HG02763 (cell line): ENCODE measurements around the gene KHK.
"Not testable (repeated sequence)": the region's sequence is repeated elsewhere in the genome, so short reads cannot be mapped to it uniquely, and the experiment has no call there.

Experiments
- ATAC-seq: cut with Tn5 transposase; IDR thresholded peaks from one replicate; pipeline ENCODE4 v1.9.1; 2021; ENCODE audit warnings: mild to moderate bottlenecking, moderate library complexity; ENCODE audit not compliant: unreplicated experiment

Gene KHK

GRCh38 chr2:27095745-27096651, 9.4 kb downstream of the KHK start:
- ATAC-seq = no peak

GRCh38 chr2:27096748-27097297, 10.3 kb downstream of the KHK start:
- ATAC-seq = no peak

- no peak for ATAC-seq
These were observed 10.8 kb downstream of the KHK start for GRCh38 chr2:27097341-27097740.

- no peak for ATAC-seq
These were observed 12.9 kb downstream of the KHK start for GRCh38 chr2:27099334-27099955.

GRCh38 chr2:27100036-27100435, 13.5 kb downstream of the KHK start:
- ATAC-seq = no peak

- ATAC-seq = no peak
These were observed 15.8 kb downstream of the KHK start for GRCh38 chr2:27102329-27102728.

- ATAC-seq = no peak
These were observed 19.4 kb downstream of the KHK start for GRCh38 chr2:27105981-27106380.

- no peak for ATAC-seq
These were observed 21.6 kb downstream of the KHK start for GRCh38 chr2:27108221-27108620.

GRCh38 chr2:27109083-27109482, 22.5 kb downstream of the KHK start:
- ATAC-seq = no peak

- ATAC-seq = not testable (repeated sequence)
These were observed 24.2 kb downstream of the KHK start for GRCh38 chr2:27110603-27111352.

GRCh38 chr2:27111392-27112078, 25.0 kb downstream of the KHK start:
- ATAC-seq = not testable (repeated sequence)

GRCh38 chr2:27115519-27115918, 28.9 kb downstream of the KHK start:
- ATAC-seq = no peak

- ATAC-seq = no peak
These were observed 31.5 kb downstream of the KHK start for GRCh38 chr2:27117995-27118524.

GRCh38 chr2:27118525-27119329, 32.2 kb downstream of the KHK start, which contains the start of gene CGREF1:
TSS of gene CGREF1 (minus strand) at chr2:27119128. CDS start at chr2:27104366, 14,762 bp downstream.
- ATAC-seq = no peak

GRCh38 chr2:27119330-27119670, 32.7 kb downstream of the KHK start:
- ATAC-seq = not testable (repeated sequence)

- ATAC-seq = no peak
These were observed 35.3 kb downstream of the KHK start for GRCh38 chr2:27121906-27122305.

GRCh38 chr2:27122791-27123190, 36.2 kb downstream of the KHK start:
- no peak for ATAC-seq

GRCh38 chr2:27123302-27124150, 37.0 kb downstream of the KHK start, which contains the start of gene ABHD1:
TSS of gene ABHD1 (plus strand) at chr2:27123815. CDS start at chr2:27123949, 134 bp downstream.
- ATAC-seq = peak; percentile 47
